HG02759 (cell line): ENCODE results near the gene ACHE.

Source experiments
- ATAC-seq: cut with Tn5 transposase; IDR thresholded peaks from one replicate; pipeline ENCODE4 v1.9.1; 2021; ENCODE audit warnings: mild to moderate bottlenecking, moderate library complexity; ENCODE audit not compliant: unreplicated experiment

The ACHE gene

GRCh38 chr7:100897772-100898454 is 2.2 kb upstream of the ACHE start:
- no peak for ATAC-seq

GRCh38 chr7:100896732-100897608 is 1.3 kb upstream of the ACHE start:
- no peak for ATAC-seq

GRCh38 chr7:100895956-100896731 is 456 bp upstream of the ACHE start:
- ATAC-seq: no peak

- no peak for ATAC-seq
Observed at GRCh38 chr7:100894860-100895700, 608 bp downstream of the ACHE start.

GRCh38 chr7:100893910-100894721 is 1.6 kb downstream of the ACHE start:
- ATAC-seq: no peak

GRCh38 chr7:100893318-100893895 is 2.3 kb downstream of the ACHE start:
- ATAC-seq: no peak

DNA sequence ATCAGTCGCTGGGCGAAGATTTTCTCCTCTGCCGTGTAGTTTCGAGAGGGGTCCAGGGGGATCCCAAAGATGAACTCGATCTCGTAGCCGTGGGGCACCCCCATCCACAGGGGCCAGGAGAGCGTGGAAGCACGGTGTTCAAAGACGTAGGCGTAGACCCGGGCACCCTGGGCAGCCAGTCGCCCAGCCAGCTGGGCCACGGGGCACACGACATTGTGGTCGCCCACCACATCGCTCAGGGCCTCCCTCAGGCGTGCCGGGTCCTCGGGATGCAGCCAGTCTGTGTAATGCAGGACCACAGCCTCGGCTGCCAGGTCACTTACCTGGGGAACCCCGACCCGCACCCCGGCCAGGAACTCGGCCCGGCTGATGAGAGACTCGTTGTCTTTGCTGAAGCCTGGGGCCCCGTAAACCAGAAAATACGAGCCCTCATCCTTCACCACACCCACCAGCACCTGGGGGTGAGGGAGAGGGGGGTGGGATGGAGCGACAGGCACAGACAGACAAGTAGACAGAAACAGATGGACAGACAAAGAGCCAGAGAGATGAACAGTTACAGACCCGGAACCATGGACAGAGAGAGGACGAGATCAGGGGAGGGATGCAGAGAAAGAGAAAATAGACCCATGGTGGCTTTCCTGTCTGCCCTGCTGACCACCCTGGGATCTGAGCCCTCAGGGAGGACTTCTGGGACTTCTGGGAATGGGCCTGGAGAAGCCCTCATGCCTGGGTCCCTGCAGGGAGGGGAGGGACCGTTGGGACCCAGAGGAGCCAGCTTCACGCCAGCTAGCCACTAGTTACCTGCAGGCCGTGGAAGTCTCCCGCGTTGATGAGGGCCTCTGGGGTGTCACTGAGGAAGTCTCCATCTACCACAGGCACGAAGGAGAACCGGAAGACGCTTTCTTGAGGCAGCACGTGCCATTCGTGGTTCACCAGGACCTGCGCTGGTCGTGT is 3.0 kb downstream of the ACHE start:
- ATAC-seq: no peak

- no peak for ATAC-seq
Observed at GRCh38 chr7:100891568-100892247, 4.0 kb downstream of the ACHE start.

DNA sequence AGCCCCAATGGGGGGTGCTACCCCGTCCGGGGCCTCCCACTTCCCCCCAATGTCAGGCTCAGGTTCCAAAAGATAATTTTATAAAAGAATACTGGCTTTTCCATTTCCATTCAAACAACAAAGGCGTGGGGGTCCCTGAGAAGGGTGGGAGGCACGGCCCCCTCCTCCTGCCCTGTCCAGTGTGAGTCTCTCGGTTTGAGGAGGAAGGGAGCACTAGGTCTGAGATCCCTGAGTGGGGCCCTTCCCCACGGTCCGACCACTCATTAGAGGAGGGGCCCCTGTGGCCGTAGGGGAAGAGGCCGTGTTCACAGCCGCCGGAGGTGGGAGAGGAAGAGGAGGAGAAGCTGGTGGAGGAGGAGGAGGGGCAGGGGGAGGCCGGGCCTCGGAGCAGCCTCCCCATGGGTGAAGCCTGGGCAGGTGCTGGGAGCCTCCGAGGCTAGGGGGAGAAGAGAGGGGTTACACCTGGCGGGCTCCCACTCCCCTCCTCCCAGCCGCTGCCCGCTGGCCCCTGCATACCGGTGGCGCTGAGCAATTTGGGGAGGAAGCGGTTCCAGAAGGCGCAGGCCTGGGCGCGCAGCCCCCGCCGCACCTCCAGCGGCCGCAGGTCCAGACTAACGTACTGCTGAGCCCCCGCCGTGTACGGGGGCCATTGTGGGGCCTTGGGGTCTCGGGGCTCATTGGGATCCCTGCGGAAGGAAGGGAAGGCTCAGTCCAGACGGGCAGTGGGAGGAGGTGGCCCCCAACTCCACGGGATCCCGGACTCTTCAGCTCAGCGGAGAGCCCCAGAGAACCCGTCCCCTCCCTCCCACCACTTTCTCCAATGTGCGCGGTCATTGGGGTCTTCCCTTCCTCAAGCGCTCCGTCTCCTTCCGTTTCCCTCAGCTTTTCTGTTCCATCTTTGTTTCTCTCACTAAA is 4.8 kb downstream of the ACHE start:
- no peak for ATAC-seq

DNA sequence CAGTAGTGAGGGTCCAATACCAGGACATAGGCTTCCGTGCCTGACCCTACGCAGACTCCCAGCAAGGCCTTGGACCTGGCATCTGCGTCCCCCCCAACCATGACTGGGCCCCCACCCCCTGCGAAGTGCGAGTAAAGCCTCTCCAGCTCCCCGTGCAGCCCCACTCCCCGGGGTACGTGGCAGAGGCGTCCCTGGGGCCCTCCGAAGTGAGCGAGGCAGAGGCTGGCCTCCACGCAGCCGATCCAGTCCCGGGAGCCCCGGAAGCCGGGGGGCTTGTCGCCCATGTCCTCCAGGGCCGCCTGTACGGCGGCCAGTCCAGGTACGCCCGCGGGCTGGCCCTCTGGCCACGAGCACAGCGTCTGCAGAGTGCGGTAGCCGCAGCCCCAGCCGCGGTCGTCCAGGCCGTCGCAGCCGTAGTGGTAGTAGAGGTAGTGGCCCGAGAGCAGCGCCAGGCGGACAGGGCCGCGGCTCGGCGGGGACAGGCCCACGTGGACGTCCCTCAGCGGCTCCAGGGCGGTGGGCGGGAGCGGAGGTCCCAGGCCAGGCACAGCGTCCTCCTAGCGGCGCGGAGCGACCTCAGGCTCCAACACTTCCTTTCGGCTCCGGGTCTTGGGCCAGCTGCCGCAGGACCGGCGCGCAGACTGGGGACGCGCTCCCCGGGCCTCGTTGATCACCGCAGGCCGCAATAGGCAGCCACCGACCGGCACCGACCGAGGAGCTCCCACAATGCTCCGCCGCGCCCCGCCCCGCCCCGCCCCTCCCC is 6.5 kb downstream of the ACHE start, which contains the start of gene UFSP1:
Gene UFSP1 (minus strand): TSS at position 728 of the 763 bp plus-strand sequence. CDS start 444 bp downstream, at position 284.
- peak; percentile 29 for ATAC-seq

DNA sequence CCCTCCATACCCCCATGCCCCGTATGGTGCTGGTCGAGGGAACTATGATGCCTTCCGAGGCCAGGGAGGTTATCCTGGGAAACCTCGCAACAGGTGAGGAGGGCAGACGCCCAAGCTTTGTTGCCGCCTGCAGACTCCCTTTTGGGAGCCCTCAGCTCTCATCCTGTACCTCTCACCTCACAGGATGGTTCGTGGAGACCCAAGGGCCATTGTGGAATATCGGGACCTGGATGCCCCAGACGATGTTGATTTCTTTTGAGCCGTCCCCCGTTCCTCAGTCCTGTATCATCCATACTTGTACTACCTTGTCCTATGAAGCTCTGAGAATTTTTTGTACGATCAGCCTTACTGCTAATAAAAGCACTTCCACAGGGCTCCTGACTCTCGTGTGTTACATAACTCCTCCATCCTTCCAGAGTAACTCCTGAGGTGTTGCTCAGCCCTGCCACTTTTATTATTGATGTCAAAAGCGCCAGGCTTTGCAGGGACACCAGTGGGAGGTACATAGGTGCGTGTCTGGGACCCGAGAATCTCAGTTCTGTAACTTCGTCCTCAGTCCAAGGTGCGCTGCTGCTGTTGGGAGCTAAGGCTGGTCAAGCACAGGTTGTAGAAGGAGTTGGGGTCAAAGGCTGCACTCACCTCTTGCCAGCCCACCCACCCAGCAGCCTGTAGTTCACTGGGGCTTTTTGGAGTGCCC is 7.2 kb downstream of the ACHE start:
- ATAC-seq: no peak

- ATAC-seq: peak; percentile 43
Observed at GRCh38 chr7:100887516-100888290, 8.0 kb downstream of the ACHE start.

- ATAC-seq: no peak
Observed at GRCh38 chr7:100886936-100887515, 8.7 kb downstream of the ACHE start.
